CD4-positive, alpha-beta T cell (primary cell): Measurements from ENCODE around the gene TMEM8B. TPM values are rescaled to one million over a fixed set of nuclear protein-coding genes. Genes with fewer than 3 reads are reported as not detected.
A peak's percentile ranks its signal among the peaks of the same experiment; 100 is the strongest.
"Not testable (repeated sequence)": the region's sequence is repeated elsewhere in the genome, so short reads cannot be mapped to it uniquely, and the experiment has no call there.

ENCODE experiments used
- ATAC-seq: fragments of 200-7000 bp; cut with Tn5 transposase; one replicate; pipeline ENCODE4 v1.10.0; 2022; ENCODE audit warnings: mild to moderate bottlenecking; ENCODE audit not compliant: poor library complexity
- CTCF ChIA-PET: fragments of 350-600 bp; sonication (Branson Sonifier 250); formaldehyde crosslinking; loops from one replicate; lab custom pipeline; 2021; ENCODE audit warnings: antibody characterized with exemption, inconsistent platforms; lab: Charles Lee
- POLR2A ChIA-PET: fragments of 350-600 bp; sonication (Branson Sonifier 250); formaldehyde crosslinking; loops from one replicate; lab custom pipeline; 2021; ENCODE audit warnings: antibody characterized with exemption, inconsistent platforms; lab: Charles Lee
- DNase-seq, 14 experiments: peaks; one replicate each; pipeline ENCODE4 v3.0.0-alpha.2; 2013 to 2020; ENCODE audit warnings: mixed read lengths in 2 of 14
- H3K27ac ChIP-seq, 2 donors: one replicate each; pipeline versions ENCODE4 v1.5.1 to v1.7.0; 2013; ENCODE audit warnings: low read length in 2 of 2, low read depth in 1 of 2, mild to moderate bottlenecking in 1 of 2
- H3K27me3 ChIP-seq, 2 experiments: 1 replicate in 1 of 2; 2 replicates in 1 of 2; pipeline versions ENCODE4 v1.6.1 to v1.7.0; 2013; ENCODE audit warnings: low read length in 2 of 2, control low read depth in 1 of 2, mild to moderate bottlenecking in 1 of 2, moderate library complexity in 1 of 2; ENCODE audit not compliant: insufficient read depth in 2 of 2, control insufficient read depth in 1 of 2
- H3K36me3 ChIP-seq: one replicate; pipeline ENCODE4 v1.6.1; 2013; ENCODE audit warnings: low read length, control low read depth; ENCODE audit not compliant: insufficient read depth
- H3K4me1 ChIP-seq: one replicate; pipeline ENCODE4 v1.6.1; 2013; ENCODE audit warnings: low read length, control low read depth; ENCODE audit not compliant: insufficient read depth
- H3K4me3 ChIP-seq: one replicate; pipeline ENCODE4 v1.5.1; 2013; ENCODE audit warnings: mild to moderate bottlenecking, low read length, moderate library complexity
- H3K9me3 ChIP-seq, 2 experiments: 1 replicate in 1 of 2; 2 replicates in 1 of 2; pipeline versions ENCODE4 v1.6.1 to v1.7.0; 2013; ENCODE audit warnings: low read length in 2 of 2, mild to moderate bottlenecking in 2 of 2, control low read depth in 1 of 2, moderate library complexity in 1 of 2; ENCODE audit not compliant: control insufficient read depth in 1 of 2, insufficient read depth in 1 of 2
- H3K27ac Mint-ChIP-seq: one replicate; pipeline ENCODE4 v1.8.0; 2020; ENCODE audit warnings: mixed read lengths
- H3K27me3 Mint-ChIP-seq: one replicate; pipeline ENCODE4 v1.8.0; 2021; ENCODE audit warnings: mixed read lengths
- H3K36me3 Mint-ChIP-seq: one replicate; pipeline ENCODE4 v1.8.0; 2021; ENCODE audit warnings: low read depth, mixed read lengths
- H3K4me1 Mint-ChIP-seq: one replicate; pipeline ENCODE4 v1.8.0; 2021; ENCODE audit warnings: low read depth, mixed read lengths
- H3K4me3 Mint-ChIP-seq: one replicate; pipeline ENCODE4 v1.8.0; 2020; ENCODE audit warnings: mild to moderate bottlenecking, mixed read lengths
- H3K9me3 Mint-ChIP-seq: one replicate; pipeline ENCODE4 v1.8.0; 2020; ENCODE audit warnings: mixed read lengths
- CTCF ChIP-seq: fragments of 200-600 bp; IDR thresholded peaks from one replicate; pipeline ENCODE4 v1.8.0; 2022; ENCODE audit warnings: antibody characterized with exemption, mild to moderate bottlenecking
- intact Hi-C, 2 experiments: fragments of 100-400 bp; cut with DNase I in 1 of 2; cut with micrococcal nuclease in 1 of 2; formaldehyde crosslinking; loops; one replicate each; pipeline versions ENCODE4 v1.15.1 to v1.9.0; 2023 to 2025; cut with DNase I, micrococcal nuclease
- total RNA-seq, 174 experiments: library from RNA in 2 of 174; stranded (reverse) in 2 of 174; gene quantifications; one replicate each; pipeline ENCODE4 v1.2.3 and lab custom pipeline; 2021 to 2026

TMEM8B gene
- total RNA-seq, 2 experiments from 2014 or later = 8.9 to 9.6 TPM

- Mint-ChIP-seq H3K27ac (peak overlapping the region; percentile 88), H3K4me3 (no peak overlapping the region), H3K36me3 (no peaks in the 10 kb centered on the region), H3K4me1 (peaks cover 52% of the 10 kb centered on the region), H3K9me3 (no peaks in the 10 kb centered on the region), H3K27me3 (no peaks in the 10 kb centered on the region)
- TF ChIP-seq CTCF = no peak
- ChIA-PET CTCF (interaction anchor here (0.6 to 1.5 kb wide), 5 partner anchors 8 to 97 kb away, joined by 3 to 9 read pairs (median 4); no protein-coding TSS in a partner anchor), POLR2A (interaction anchor here (0.6 to 1.7 kb wide), 7 partner anchors 8 to 34 kb away, joined by 3 to 11 read pairs (median 5); no protein-coding TSS in a partner anchor)
- H3K36me3 ChIP-seq = no peaks in the 10 kb centered on the region
- no peaks in the 10 kb centered on the region for H3K9me3 ChIP-seq
- ATAC-seq (no peak), DNase-seq (no peak)
- no peak overlapping the region for H3K4me3 ChIP-seq
- intact Hi-C loops = loop anchor here in 1 of 2 experiments (2.0 kb wide), 1 partner anchor 29 kb away; no protein-coding TSS in a partner anchor
- H3K4me1 ChIP-seq = peaks cover 67% of the 10 kb centered on the region
- no peaks in the 10 kb centered on the region for H3K27me3 ChIP-seq
- H3K27ac ChIP-seq = peak overlapping the region in 1 of 2 donors; percentile 78
These were observed 82.7 kb downstream of the TMEM8B start for GRCh38 chr9:35911690-35912089.

GRCh38 chr9:35912791-35913400 is 83.9 kb downstream of the TMEM8B start:
- Mint-ChIP-seq H3K27ac (no peak overlapping the region), H3K27me3 (no peaks in the 10 kb centered on the region), H3K9me3 (no peaks in the 10 kb centered on the region), H3K36me3 (no peaks in the 10 kb centered on the region), H3K4me3 (no peak overlapping the region), H3K4me1 (peaks cover 43% of the 10 kb centered on the region)
- no peak for TF ChIP-seq CTCF
- intact Hi-C loops = no loop called here
- ChIA-PET POLR2A (no interaction called here), CTCF (no interaction called here)
- DNase-seq (no peak), ATAC-seq (no peak)
- Histone ChIP-seq H3K27ac (no peak overlapping the region), H3K4me3 (no peak overlapping the region), H3K27me3 (no peaks in the 10 kb centered on the region), H3K9me3 (no peaks in the 10 kb centered on the region), H3K36me3 (no peaks in the 10 kb centered on the region), H3K4me1 (peaks cover 55% of the 10 kb centered on the region)

- H3K9me3 ChIP-seq, intact Hi-C loops, H3K27ac ChIP-seq, ATAC-seq, H3K36me3 Mint-ChIP-seq, H3K4me3 Mint-ChIP-seq, H3K27me3 ChIP-seq, H3K4me3 ChIP-seq, H3K27me3 Mint-ChIP-seq, H3K9me3 Mint-ChIP-seq, DNase-seq, H3K27ac Mint-ChIP-seq, CTCF ChIA-PET, POLR2A ChIA-PET, H3K36me3 ChIP-seq: not testable (repeated sequence)
- peaks cover 49% of the 10 kb centered on the region for H3K4me1 ChIP-seq
- H3K4me1 Mint-ChIP-seq = peaks cover 40% of the 10 kb centered on the region
These were observed 84.4 kb downstream of the TMEM8B start for GRCh38 chr9:35913429-35913828.
